ENCODE measurements around the gene OTOS.

Gene OTOS

GRCh38 chr2:240111253-240111652, 29.2 kb downstream of the OTOS start:
- TF ChIP-seq POLR2AphosphoS5 (IDR thresholded peaks at IDR 0.05; ENCODE audit: low read depth, low read length) (no peak), TAF1 (IDR thresholded peaks at IDR 0.05; ENCODE audit: borderline replicate concordance, insufficient read depth, low read length) (no peak), REST (IDR thresholded peaks at IDR 0.05; ENCODE audit: insufficient read depth in 1 of 2, low read depth in 2 of 2, low read length in 2 of 2) (no peak), FOXP2 (optimal IDR thresholded peaks at IDR 0.05; ENCODE audit: borderline replicate concordance, extremely low read depth, extremely low read length, insufficient read depth) (no peak)

GRCh38 chr2:240109386-240109785, 31.1 kb downstream of the OTOS start:
- TF ChIP-seq POLR2AphosphoS5 (IDR thresholded peaks at IDR 0.05; ENCODE audit: low read depth, low read length), result no peak
- TF ChIP-seq SIN3A (IDR thresholded peaks at IDR 0.05; ENCODE audit: borderline replicate concordance, insufficient read depth, low read length), result no peak
- TF ChIP-seq TAF1 (IDR thresholded peaks at IDR 0.05; ENCODE audit: borderline replicate concordance, insufficient read depth, low read length), result no peak
- no peak for TF ChIP-seq REST (IDR thresholded peaks at IDR 0.05; ENCODE audit: insufficient read depth in 1 of 2, low read depth in 2 of 2, low read length in 2 of 2)
- no peak for TF ChIP-seq FOXP2 (optimal IDR thresholded peaks at IDR 0.05; ENCODE audit: borderline replicate concordance, extremely low read depth, extremely low read length, insufficient read depth)

GRCh38 chr2:240107477-240107796, 33.0 kb downstream of the OTOS start:
- TF ChIP-seq FOXP2 (optimal IDR thresholded peaks at IDR 0.05; ENCODE audit: borderline replicate concordance, extremely low read depth, extremely low read length, insufficient read depth) (no peak), POLR2AphosphoS5 (IDR thresholded peaks at IDR 0.05; ENCODE audit: low read depth, low read length) (no peak), SIN3A (IDR thresholded peaks at IDR 0.05; ENCODE audit: borderline replicate concordance, insufficient read depth, low read length) (no peak), TAF1 (IDR thresholded peaks at IDR 0.05; ENCODE audit: borderline replicate concordance, insufficient read depth, low read length) (no peak), REST (IDR thresholded peaks at IDR 0.05; ENCODE audit: insufficient read depth in 1 of 2, low read depth in 2 of 2, low read length in 2 of 2) (no peak)

GRCh38 chr2:240106765-240107476, 33.5 kb downstream of the OTOS start:
- TF ChIP-seq POLR2AphosphoS5 (IDR thresholded peaks at IDR 0.05; ENCODE audit: low read depth, low read length), result no peak
- TF ChIP-seq REST (IDR thresholded peaks at IDR 0.05; ENCODE audit: insufficient read depth in 1 of 2, low read depth in 2 of 2, low read length in 2 of 2), result no peak
- TF ChIP-seq TAF1 (IDR thresholded peaks at IDR 0.05; ENCODE audit: borderline replicate concordance, insufficient read depth, low read length), result no peak
- TF ChIP-seq FOXP2 (optimal IDR thresholded peaks at IDR 0.05; ENCODE audit: borderline replicate concordance, extremely low read depth, extremely low read length, insufficient read depth), result no peak
- no peak for TF ChIP-seq SIN3A (IDR thresholded peaks at IDR 0.05; ENCODE audit: borderline replicate concordance, insufficient read depth, low read length)

- TF ChIP-seq TAF1 (IDR thresholded peaks at IDR 0.05; ENCODE audit: borderline replicate concordance, insufficient read depth, low read length) (no peak), POLR2AphosphoS5 (IDR thresholded peaks at IDR 0.05; ENCODE audit: low read depth, low read length) (no peak), REST (IDR thresholded peaks at IDR 0.05; ENCODE audit: insufficient read depth in 1 of 2, low read depth in 2 of 2, low read length in 2 of 2) (no peak), SIN3A (IDR thresholded peaks at IDR 0.05; ENCODE audit: borderline replicate concordance, insufficient read depth, low read length) (no peak), FOXP2 (optimal IDR thresholded peaks at IDR 0.05; ENCODE audit: borderline replicate concordance, extremely low read depth, extremely low read length, insufficient read depth) (no peak)
Measured at GRCh38 chr2:240105982-240106381, 34.5 kb downstream of the OTOS start.
